ENCODE results near the gene HLA-E. TPM values are rescaled to one million over a fixed set of nuclear protein-coding genes. Genes with fewer than 3 reads are reported as not detected.

Gene HLA-E
- total and polyA plus RNA-seq, 2 experiments from 2014 or later = 15.6 to 36.0 TPM

DNA sequence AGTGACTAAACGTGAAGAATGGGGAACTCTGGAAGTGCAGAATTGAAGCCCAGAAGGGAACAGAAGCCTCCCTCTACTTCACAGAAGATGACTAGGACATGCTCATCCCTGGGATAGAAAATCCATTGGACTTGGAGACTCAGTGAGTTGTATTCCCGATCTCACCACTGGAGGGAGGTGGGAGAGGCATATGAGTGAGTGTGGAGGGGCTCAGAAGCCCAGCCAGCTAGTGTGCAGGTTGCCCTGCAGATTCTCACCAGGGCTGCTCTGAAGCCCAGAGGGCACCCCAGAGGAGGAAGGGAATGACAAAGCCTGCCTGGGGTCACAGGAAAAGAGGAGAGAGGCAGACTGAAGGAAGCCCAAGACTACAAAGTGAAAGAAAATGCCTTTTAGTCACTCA, 42.1 kb upstream of the HLA-E start:
- Histone ChIP-seq H3K79me2 (replicated peaks; ENCODE audit: insufficient read depth) (no peaks in the 10 kb centered on the region), H3K27ac (ENCODE audit: low read depth) (no peak overlapping the region), H2AFZ (no peak overlapping the region), H3K9me2 (ENCODE audit: insufficient read depth) (no peaks in the 10 kb centered on the region), H3K27me3 (ENCODE audit: insufficient read depth) (peaks cover 82% of the 10 kb centered on the region), H3K4me1 (ENCODE audit: insufficient read depth) (peaks cover 4% of the 10 kb centered on the region), H3K4me3 (no peak overlapping the region), H4K20me1 (replicated peaks; ENCODE audit: insufficient read depth) (0 out of 2 replicates have a peak, but pooled peaks cover 2% of the 10 kb centered on the region), H3K4me2 (no peak overlapping the region), H3K36me3 (ENCODE audit: insufficient read depth) (no peaks in the 10 kb centered on the region), H3F3A (replicated peaks; ENCODE audit: low read depth) (no peaks in the 10 kb centered on the region)
- H3K4me3 Mint-ChIP-seq = no peak overlapping the region
- H3K27ac Mint-ChIP-seq = no peak overlapping the region
- H3K9me3 Mint-ChIP-seq = no peaks in the 10 kb centered on the region
- ATAC-seq (peak; percentile 94), DNase-seq (ENCODE audit: low spot score) (peak; percentile 92)
- peaks cover 17% of the 10 kb centered on the region for H3K4me1 Mint-ChIP-seq
- TF ChIP-seq ZNF462 (CRISPR knock-in tag; IDR thresholded peaks at IDR 0.05) = peak; percentile 92
- no peak for TF ChIP-seq POLR2AphosphoS5 (IDR thresholded peaks at IDR 0.05; ENCODE audit: low read depth)
- TF ChIP-seq ETS1 (IDR thresholded peaks at IDR 0.05) = no peak
- peak; percentile 59 to 63 for TF ChIP-seq CTCF (conservative IDR thresholded peaks at IDR 0.05; ENCODE audit: low read depth in 2 of 2)
- H3K36me3 Mint-ChIP-seq (ENCODE audit: low read depth) = no peaks in the 10 kb centered on the region
- H3K27me3 Mint-ChIP-seq (ENCODE audit: insufficient read depth, low read depth, poor library complexity) = peaks cover 42% of the 10 kb centered on the region
